Keratinocyte (primary cell): ENCODE data around the gene CSNK2A1. TPM values are rescaled to one million over a fixed set of nuclear protein-coding genes. Genes with fewer than 3 reads are reported as not detected.
A peak's percentile ranks its signal among the peaks of the same experiment; 100 is the strongest.

Experiments
- DNase-seq: peaks from one replicate; pipeline ENCODE4 v3.0.0-alpha.2; 2011; ENCODE audit warnings: low read depth, missing footprints, low spot score
- FAIRE-seq: peaks from 2 replicates; lab custom pipeline; 2011; peaks lifted over from hg19 to GRCh38; lab: Jason Lieb, UNC
- H2AFZ ChIP-seq: 2 replicates; pipeline ENCODE4 v1.6.0; 2012; ENCODE audit warnings: low read length, control low read depth, inconsistent platforms; ENCODE audit not compliant: control insufficient read depth
- H3K27ac ChIP-seq: 2 replicates; pipeline ENCODE4 v1.5.1; 2011; ENCODE audit warnings: low read length; ENCODE audit not compliant: control insufficient read depth, insufficient read depth
- H3K27me3 ChIP-seq: 3 replicates; pipeline ENCODE4 v1.6.0; 2011; ENCODE audit warnings: low read length; ENCODE audit not compliant: control insufficient read depth, insufficient read depth; ENCODE audit errors: extremely low read depth
- H3K36me3 ChIP-seq, 2 experiments: 2 replicates in 1 of 2; 3 replicates in 1 of 2; pipeline ENCODE4 v1.5.1; 2011; ENCODE audit warnings: low read length in 2 of 2, mild to moderate bottlenecking in 1 of 2; ENCODE audit not compliant: control insufficient read depth in 2 of 2, insufficient read depth in 2 of 2; ENCODE audit errors: extremely low read depth in 1 of 2
- H3K4me1 ChIP-seq: 3 replicates; pipeline ENCODE4 v1.5.1; 2011; ENCODE audit warnings: low read length; ENCODE audit not compliant: control insufficient read depth, insufficient read depth; ENCODE audit errors: extremely low read depth
- H3K4me2 ChIP-seq: 3 replicates; pipeline ENCODE4 v1.6.0; 2011; ENCODE audit warnings: low read depth, low read length; ENCODE audit not compliant: control insufficient read depth, insufficient read depth; ENCODE audit errors: extremely low read depth
- H3K4me3 ChIP-seq, 3 experiments: fragments of 200-600 bp in 1 of 3; sonication (generic) in 1 of 3; 2 replicates in 2 of 3; 3 replicates in 1 of 3; pipeline ENCODE4 v1.5.1; 2011 to 2016; ENCODE audit warnings: low read length in 3 of 3, mild to moderate bottlenecking in 3 of 3, control low read depth in 2 of 3, inconsistent platforms in 1 of 3, low read depth in 1 of 3, mixed read lengths in 1 of 3, mixed run types in 1 of 3, moderate library complexity in 1 of 3; ENCODE audit not compliant: control insufficient read depth in 2 of 3, insufficient read depth in 2 of 3; ENCODE audit errors: extremely low read depth in 1 of 3
- H3K79me2 ChIP-seq: 2 replicates; pipeline ENCODE4 v1.6.0; 2012; ENCODE audit warnings: low read length; ENCODE audit not compliant: control insufficient read depth, insufficient read depth
- H3K9ac ChIP-seq: 3 replicates; pipeline ENCODE4 v1.6.0; 2011; ENCODE audit warnings: low read length; ENCODE audit not compliant: control insufficient read depth, insufficient read depth; ENCODE audit errors: extremely low read depth
- H3K9me1 ChIP-seq: 3 replicates; pipeline ENCODE4 v1.6.0; 2011; ENCODE audit warnings: low read length; ENCODE audit not compliant: control insufficient read depth, insufficient read depth; ENCODE audit errors: extremely low read depth
- H3K9me3 ChIP-seq: 2 replicates; pipeline ENCODE4 v1.5.1; 2012; ENCODE audit warnings: low read depth, low read length; ENCODE audit not compliant: control insufficient read depth
- H4K20me1 ChIP-seq: 3 replicates; pipeline ENCODE4 v1.6.0; 2011; ENCODE audit warnings: low read length; ENCODE audit not compliant: control insufficient read depth, insufficient read depth; ENCODE audit errors: extremely low read depth
- EZH2 ChIP-seq: IDR thresholded peaks from one replicate; pipeline ENCODE4 v1.6.1; 2012; ENCODE audit warnings: inconsistent platforms, mild to moderate bottlenecking, low read length, moderate library complexity
- dilution Hi-C: fragments of 300-500 bp; cut with MboI; formaldehyde crosslinking; loops from one replicate; pipeline ENCODE4 v1.7.0; 2020; ENCODE audit warnings: low sequenced_read_pairs; ENCODE audit not compliant: extremely low pct_ligation_motif_present
- polyA plus RNA-seq, 5 experiments: library from polyadenylated mRNA; depleted of rRNA in 3 of 5; stranded (reverse) in 3 of 5; stranded (forward) in 1 of 5; unstranded in 1 of 5; fragments of >200 nt; gene quantifications; 1 replicate in 1 of 5; 2 replicates in 3 of 5; 3 replicates in 1 of 5; pipeline versions ENCODE4 v1.2.1 to v1.2.3, GENCODE V29; 2011 to 2012; ENCODE audit warnings: missing spikeins in 2 of 5, low read depth in 1 of 5, low replicate concordance in 1 of 5
- TF ChIP-seq, protein P1 (sequence below), 3 experiments: IDR thresholded peaks in 1 of 3; conservative IDR thresholded peaks in 1 of 3; optimal IDR thresholded peaks in 1 of 3; 2 replicates in 2 of 3; 3 replicates in 1 of 3; pipeline versions ENCODE3 to v1.5.1; 2011; ENCODE audit warnings: low read length in 3 of 3, mild to moderate bottlenecking in 3 of 3, moderate library complexity in 2 of 3, control low read depth in 1 of 3, inconsistent platforms in 1 of 3; ENCODE audit not compliant: insufficient read depth in 2 of 3; ENCODE audit errors: extremely low read depth in 1 of 3

The CSNK2A1 gene
- polyA plus RNA-seq, 1 donor (not counting 4 experiments of a cell fraction or from before 2014, with no cell fraction given): 122 TPM

DNA sequence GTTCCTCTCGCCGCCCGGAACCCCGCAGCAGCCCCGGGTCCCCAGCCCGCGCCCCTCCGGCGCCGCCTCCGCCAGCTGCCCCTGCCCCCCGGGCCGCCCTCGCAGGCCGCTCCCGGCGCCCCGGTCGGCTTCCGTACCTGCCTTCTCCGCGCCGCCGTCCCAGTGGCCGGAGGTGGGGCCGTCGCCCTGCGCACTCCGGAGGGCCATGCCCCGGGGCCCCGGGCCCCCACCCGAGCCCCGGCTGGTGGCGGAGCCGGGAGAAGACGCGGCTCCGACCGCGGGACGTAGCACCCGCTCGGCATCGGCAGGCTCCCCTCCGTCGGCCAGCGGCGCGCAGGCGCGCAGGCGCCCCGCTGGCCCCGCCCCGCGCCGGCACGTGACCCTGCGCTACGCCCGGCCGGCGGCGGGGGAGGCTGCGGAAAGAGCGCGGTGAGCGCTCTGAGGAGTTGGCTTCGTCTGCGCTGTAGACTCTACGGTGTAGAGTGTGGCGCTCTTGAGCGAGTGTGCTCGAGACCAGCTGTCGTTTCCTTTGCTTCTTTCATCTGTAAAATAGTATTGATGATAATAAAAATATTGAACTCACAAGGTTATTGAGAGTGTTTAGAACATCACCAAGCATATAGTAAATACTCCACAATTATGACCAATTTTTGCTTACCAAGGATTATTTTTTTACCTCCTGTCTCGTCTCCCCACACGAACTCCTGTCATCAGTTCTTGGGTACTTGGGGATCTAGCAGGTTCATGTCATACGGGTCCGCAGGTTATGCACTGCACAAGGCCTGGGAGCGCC, 81.2 kb downstream of the CSNK2A1 start, which contains the start of gene TBC1D20:
TSS of gene TBC1D20 (minus strand) at position 335 of the 793 bp plus-strand sequence. CDS start at position 207, 128 bp downstream.
- Histone ChIP-seq H3K79me2 (peaks cover 47% of the 10 kb centered on the region), H2AFZ (peak within 1 kb of the TSS; percentile 64), H4K20me1 (peaks cover 3% of the 10 kb centered on the region), H3K4me2 (peak within 1 kb of the TSS; percentile 96), H3K27me3 (no peaks in the 10 kb centered on the region), H3K27ac (peak within 1 kb of the TSS; percentile 82), H3K9ac (peak within 1 kb of the TSS; percentile 89), H3K9me3 (no peaks in the 10 kb centered on the region), H3K36me3 (no peaks in the 10 kb centered on the region), H3K4me3 (peak within 1 kb of the TSS; percentile 79 to 93 (median 91)), H3K9me1 (peaks cover 2% of the 10 kb centered on the region), H3K4me1 (peaks cover 21% of the 10 kb centered on the region)
- peak; percentile 7 for DNase-seq
- FAIRE-seq: peak; percentile 92
- TF ChIP-seq EZH2: no peak
- TF ChIP-seq, protein P1, sequence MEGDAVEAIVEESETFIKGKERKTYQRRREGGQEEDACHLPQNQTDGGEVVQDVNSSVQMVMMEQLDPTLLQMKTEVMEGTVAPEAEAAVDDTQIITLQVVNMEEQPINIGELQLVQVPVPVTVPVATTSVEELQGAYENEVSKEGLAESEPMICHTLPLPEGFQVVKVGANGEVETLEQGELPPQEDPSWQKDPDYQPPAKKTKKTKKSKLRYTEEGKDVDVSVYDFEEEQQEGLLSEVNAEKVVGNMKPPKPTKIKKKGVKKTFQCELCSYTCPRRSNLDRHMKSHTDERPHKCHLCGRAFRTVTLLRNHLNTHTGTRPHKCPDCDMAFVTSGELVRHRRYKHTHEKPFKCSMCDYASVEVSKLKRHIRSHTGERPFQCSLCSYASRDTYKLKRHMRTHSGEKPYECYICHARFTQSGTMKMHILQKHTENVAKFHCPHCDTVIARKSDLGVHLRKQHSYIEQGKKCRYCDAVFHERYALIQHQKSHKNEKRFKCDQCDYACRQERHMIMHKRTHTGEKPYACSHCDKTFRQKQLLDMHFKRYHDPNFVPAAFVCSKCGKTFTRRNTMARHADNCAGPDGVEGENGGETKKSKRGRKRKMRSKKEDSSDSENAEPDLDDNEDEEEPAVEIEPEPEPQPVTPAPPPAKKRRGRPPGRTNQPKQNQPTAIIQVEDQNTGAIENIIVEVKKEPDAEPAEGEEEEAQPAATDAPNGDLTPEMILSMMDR (optimal IDR thresholded peaks at IDR 0.05 in 1 of 3, IDR thresholded peaks at IDR 0.05 in 1 of 3, conservative IDR thresholded peaks at IDR 0.05 in 1 of 3; ENCODE audit: extremely low read depth in 1 of 3, insufficient read depth in 2 of 3, low read length in 3 of 3): peak in 2 of 3 experiments; percentile 17 to 64
- dilution Hi-C loops: no loop called here

DNA sequence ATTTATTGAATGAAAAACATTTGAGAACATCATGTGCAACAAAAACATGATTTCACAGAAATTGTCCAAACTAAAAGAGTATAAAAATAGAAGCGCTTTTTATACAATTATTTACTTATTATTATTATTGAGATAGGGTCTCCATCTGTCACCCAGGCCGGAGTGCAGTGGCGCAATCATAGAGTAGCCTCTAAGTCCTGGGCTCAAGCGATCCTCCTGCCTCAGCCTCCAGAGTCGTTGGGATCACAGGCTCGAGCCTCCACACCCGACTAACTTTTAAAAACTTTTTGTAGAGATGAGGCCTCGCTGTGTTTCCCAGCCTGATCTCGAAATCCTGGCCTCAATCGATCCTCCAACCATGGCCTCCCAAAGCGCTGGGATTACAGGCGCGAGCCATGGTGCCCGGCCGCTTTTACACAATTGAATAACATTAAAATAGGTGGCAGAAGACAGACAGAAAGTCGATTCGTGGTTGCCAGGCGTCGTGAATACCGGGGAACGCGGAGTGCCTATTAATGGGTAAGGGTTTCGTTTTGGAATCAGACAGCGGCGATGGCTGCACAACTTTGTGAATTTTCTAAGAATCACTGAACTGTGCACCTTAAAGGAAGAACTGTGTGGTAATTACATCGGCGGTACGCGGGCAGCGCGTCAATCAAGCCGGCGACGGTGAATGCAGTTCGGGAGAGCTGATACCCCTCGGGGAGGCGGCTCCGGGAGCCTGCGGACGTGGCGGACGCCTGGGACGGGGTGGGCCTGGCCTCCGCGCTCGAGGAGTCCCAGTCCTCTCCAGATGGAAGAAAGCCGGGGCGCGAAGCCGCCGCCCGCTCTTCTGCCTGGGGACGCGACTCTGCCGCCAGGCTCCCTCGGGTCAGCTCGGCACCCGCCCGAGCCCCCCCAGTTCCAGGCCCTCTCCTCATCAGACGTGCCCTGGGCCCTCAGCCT, 82.1 kb downstream of the CSNK2A1 start:
- H3K9me3 ChIP-seq: no peaks in the 10 kb centered on the region
- peaks cover 21% of the 10 kb centered on the region for H3K4me1 ChIP-seq
- no peaks in the 10 kb centered on the region for H3K36me3 ChIP-seq
- FAIRE-seq (no peak), DNase-seq (no peak)
- TF ChIP-seq EZH2: no peak
- TF ChIP-seq, protein P1 (optimal IDR thresholded peaks at IDR 0.05 in 1 of 3, IDR thresholded peaks at IDR 0.05 in 1 of 3, conservative IDR thresholded peaks at IDR 0.05 in 1 of 3; ENCODE audit: extremely low read depth in 1 of 3, insufficient read depth in 2 of 3, low read length in 3 of 3): no peak
- dilution Hi-C loops: no loop called here
- peak overlapping the region; percentile 89 for H3K9ac ChIP-seq
- H3K79me2 ChIP-seq: peaks cover 51% of the 10 kb centered on the region
- H4K20me1 ChIP-seq: peaks cover 3% of the 10 kb centered on the region
- H3K9me1 ChIP-seq: peaks cover 2% of the 10 kb centered on the region
- peak overlapping the region; percentile 81 for H3K4me2 ChIP-seq
- H3K27ac ChIP-seq: peak overlapping the region; percentile 82
- H3K4me3 ChIP-seq: peak overlapping the region; percentile 79 to 93 (median 91)
- peak overlapping the region; percentile 46 for H2AFZ ChIP-seq
- H3K27me3 ChIP-seq: no peaks in the 10 kb centered on the region
